Upper lobe of left lung (tissue), 6 donors: ENCODE measurements around the gene SLC17A9. TPM values are rescaled to one million over a fixed set of nuclear protein-coding genes. Genes with fewer than 3 reads are reported as not detected.

Experiments used
- ATAC-seq, 2 donors: fragments of 200-7000 bp; cut with Tn5 transposase; one replicate each; pipeline ENCODE4 v1.9.1; 2022; ENCODE audit warnings: mild to moderate bottlenecking in 2 of 2, moderate library complexity in 2 of 2; ENCODE audit not compliant: low FRiP score in 2 of 2
- DNase-seq, 2 donors: peaks; one replicate each; pipeline ENCODE4 v3.0.0-alpha.2; 2019 to 2020
- H3K27ac ChIP-seq, 4 donors: fragments of 200-600 bp; sonication (generic); one replicate each; pipeline ENCODE4 v1.5.1; 2016 to 2019
- H3K27me3 ChIP-seq, 4 donors: fragments of 200-600 bp; sonication (generic); one replicate each; pipeline ENCODE4 v1.5.1; 2017 to 2019
- H3K36me3 ChIP-seq, 4 donors: fragments of 200-600 bp; sonication (generic); one replicate each; pipeline ENCODE4 v1.5.1; 2016 to 2019
- H3K4me1 ChIP-seq, 4 donors: fragments of 200-600 bp; sonication (generic); one replicate each; pipeline ENCODE4 v1.5.1; 2018 to 2019
- H3K4me3 ChIP-seq, 4 donors: fragments of 200-600 bp; sonication (generic); one replicate each; pipeline ENCODE4 v1.5.1; 2017 to 2019; ENCODE audit warnings: mild to moderate bottlenecking in 2 of 4, moderate library complexity in 1 of 4
- H3K9me3 ChIP-seq, 4 donors: fragments of 200-600 bp; sonication (generic); one replicate each; pipeline ENCODE4 v1.5.1; 2018 to 2019
- CTCF ChIP-seq, 6 experiments: fragments of 450-650 bp in 4 of 6; fragments of 200-600 bp in 2 of 6; sonication (generic) in 2 of 6; IDR thresholded peaks; one replicate each; pipeline ENCODE4 v1.5.1; 2016 to 2019; ENCODE audit warnings: antibody characterized with exemption in 6 of 6
- EP300 ChIP-seq, 4 donors: sonication (generic); formaldehyde crosslinking; IDR thresholded peaks; one replicate each; pipeline ENCODE4 v1.5.1; 2017; ENCODE audit warnings: antibody characterized with exemption in 4 of 4, control low read depth in 2 of 4
- POLR2A ChIP-seq, 4 donors: fragments of 450-650 bp; IDR thresholded peaks; one replicate each; pipeline ENCODE4 v1.5.1; 2016 to 2017; ENCODE audit warnings: antibody characterized with exemption in 4 of 4, mild to moderate bottlenecking in 2 of 4
- POLR2AphosphoS5 ChIP-seq, 2 donors: sonication (generic); formaldehyde crosslinking; IDR thresholded peaks; one replicate each; pipeline ENCODE4 v1.5.1; 2017; ENCODE audit warnings: antibody characterized with exemption in 2 of 2
- WGBS, 2 donors: methylation state at CpG; one replicate each; pipeline ENCODE4 v1.1.5; 2017 to 2018; 5-methylcytosine and 5-hydroxymethylcytosine counted together
- total RNA-seq, 6 donors: library from RNA; depleted of rRNA in 4 of 6; stranded (reverse); fragments of >200 nt in 4 of 6; gene quantifications; one replicate each; pipeline versions ENCODE4 v1.1.0 to v1.2.1, GENCODE V29; 2016 to 2021
- donor health status: DM: no; HTN: no; CAD: no; lungs with moderate emphysema.
- donor health status: DM: no; HTN: yes; CAD: no; lungs with severe emphysema.

Gene SLC17A9
- total RNA-seq, 6 donors from 2014 or later = 3.8 to 18.5 (median 14.4) TPM

DNA sequence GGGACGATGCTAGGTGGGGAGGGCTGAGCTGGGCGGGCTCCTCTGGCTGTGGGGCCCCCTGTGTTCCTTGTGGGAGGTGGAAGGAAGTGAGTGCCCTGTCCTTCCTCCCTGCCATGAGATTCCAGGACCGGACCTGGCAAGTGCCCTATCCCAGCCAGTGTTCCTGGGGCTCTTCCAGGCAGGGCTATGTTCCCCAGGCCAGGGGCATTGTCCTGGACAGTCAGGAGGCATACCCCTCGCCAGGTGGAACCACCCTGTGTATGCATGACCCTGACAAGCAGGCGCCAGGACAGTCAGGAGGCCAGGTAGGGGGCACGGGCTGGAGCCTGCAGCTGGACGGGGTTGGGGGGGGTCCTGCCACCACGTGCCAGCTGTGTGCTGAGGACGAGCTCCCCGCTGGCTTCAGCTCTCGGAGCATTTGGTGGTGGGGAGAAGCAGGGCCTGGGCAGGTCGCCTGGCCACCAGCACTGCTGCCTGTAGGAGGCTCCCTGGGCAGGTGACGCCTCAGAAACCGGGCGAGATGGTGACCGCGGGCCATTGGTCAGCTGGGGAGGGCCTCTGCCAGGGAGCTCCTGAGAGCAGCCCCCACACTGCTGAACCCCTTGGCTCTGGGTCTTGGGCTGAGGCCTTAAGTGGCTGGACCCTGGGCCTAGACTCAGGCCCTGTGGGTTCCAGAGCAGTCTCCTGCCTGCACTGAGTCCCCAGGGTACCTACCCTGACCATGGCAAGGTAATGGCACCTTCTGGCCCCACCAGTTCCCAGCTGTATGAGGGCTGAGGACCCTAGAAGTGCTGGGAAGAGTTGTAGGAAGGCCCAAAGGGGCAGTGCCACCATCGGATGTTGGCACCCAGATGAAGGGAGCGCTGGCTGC, 694 bp downstream of the SLC17A9 start:
- peaks cover 0 to 24% (median 14%) of the 10 kb centered on the region in 4 donors for H3K36me3 ChIP-seq
- no peaks in the 10 kb centered on the region for H3K27me3 ChIP-seq
- H3K4me1 ChIP-seq = peaks cover 26 to 45% (median 31%) of the 10 kb centered on the region in 4 donors
- TF ChIP-seq EP300 (IDR thresholded peaks at IDR 0.05) = no peak
- TF ChIP-seq POLR2AphosphoS5 (IDR thresholded peaks at IDR 0.05) = no peak
- TF ChIP-seq POLR2A (IDR thresholded peaks at IDR 0.05) = no peak
- TF ChIP-seq CTCF (IDR thresholded peaks at IDR 0.05) = no peak
- peak overlapping the region; percentile 77 to 87 (median 85) for H3K27ac ChIP-seq
- DNase-seq (peak in 1 of 2 donors; percentile 75), ATAC-seq (peak in 1 of 2 donors; percentile 9)
- peak overlapping the region in 3 of 4 donors; percentile 36 to 52 (median 41) for H3K4me3 ChIP-seq
- 36 to 58% methylated on average over 5 to 19 of the region's 19 CpGs for WGBS, 2 donors
- H3K9me3 ChIP-seq = no peaks in the 10 kb centered on the region

DNA sequence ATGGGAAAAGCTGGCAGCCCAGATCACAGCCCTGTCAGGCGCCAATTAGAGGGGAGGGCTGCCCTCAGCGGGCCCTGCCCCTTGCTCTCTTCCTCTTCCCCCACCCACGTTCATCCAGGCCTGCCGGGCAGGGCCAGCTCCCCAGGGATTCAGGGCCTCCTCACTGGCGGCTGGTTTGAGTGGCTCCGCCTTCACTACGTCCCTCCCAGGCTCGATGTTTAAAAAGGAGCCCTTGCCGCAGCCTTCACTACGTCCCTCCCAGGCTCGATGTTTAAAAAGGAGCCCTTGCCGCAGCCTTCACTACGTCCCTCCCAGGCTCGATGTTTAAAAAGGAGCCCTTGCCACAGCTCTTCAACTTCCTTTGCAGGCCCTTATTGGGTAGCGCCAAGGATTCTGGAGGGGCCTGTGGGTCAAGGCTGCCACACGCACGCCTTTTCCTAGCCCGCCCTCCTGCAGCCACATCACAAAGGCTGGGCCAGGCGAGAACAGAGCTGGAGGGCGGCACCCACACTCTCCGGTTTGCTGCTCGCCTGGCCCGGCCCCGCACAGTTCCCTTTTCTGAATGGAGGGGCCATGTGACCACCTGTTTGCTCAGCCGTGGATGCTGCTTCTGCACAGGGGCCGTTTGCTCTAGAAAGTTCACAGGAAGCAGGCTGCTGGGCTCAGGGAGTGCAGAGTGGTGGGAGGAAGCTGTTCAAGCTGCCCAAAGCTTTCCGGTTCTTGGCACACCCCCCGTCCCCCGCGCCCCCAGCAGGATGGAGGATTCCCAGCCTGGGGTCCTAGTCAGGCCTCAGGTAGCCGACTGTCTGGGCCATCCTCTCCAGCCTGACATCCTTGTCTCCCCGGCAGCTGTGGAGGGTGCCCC, 1.6 kb downstream of the SLC17A9 start:
- Histone ChIP-seq H3K4me1 (peaks cover 26 to 45% (median 31%) of the 10 kb centered on the region in 4 donors), H3K4me3 (peak overlapping the region in 3 of 4 donors; percentile 36 to 52 (median 41)), H3K9me3 (no peaks in the 10 kb centered on the region), H3K27ac (peak overlapping the region; percentile 77 to 87 (median 85)), H3K36me3 (peaks cover 0 to 17% (median 10%) of the 10 kb centered on the region in 4 donors), H3K27me3 (no peaks in the 10 kb centered on the region)
- peak; percentile 85 to 88 for DNase-seq
- TF ChIP-seq EP300 (IDR thresholded peaks at IDR 0.05) = no peak
- no peak for TF ChIP-seq CTCF (IDR thresholded peaks at IDR 0.05)
- TF ChIP-seq POLR2A (IDR thresholded peaks at IDR 0.05) = peak in 1 of 4 donors; percentile 36
- TF ChIP-seq POLR2AphosphoS5 (IDR thresholded peaks at IDR 0.05) = peak in 1 of 2 donors; percentile 33
- peak; percentile 85 to 89 for ATAC-seq
- 4 to 7% methylated on average over 22 to 32 of the region's 32 CpGs for WGBS, 2 donors

- ATAC-seq (no peak), DNase-seq (peak in 1 of 2 donors; percentile 37)
- Histone ChIP-seq H3K36me3 (no peaks in the 10 kb centered on the region), H3K4me1 (peaks cover 26 to 45% (median 31%) of the 10 kb centered on the region in 4 donors), H3K9me3 (no peaks in the 10 kb centered on the region), H3K27me3 (no peaks in the 10 kb centered on the region), H3K4me3 (no peak overlapping the region), H3K27ac (no peak overlapping the region)
- 68 to 72% methylated on average over 14 to 23 of the region's 23 CpGs for WGBS, 2 donors
- no peak for TF ChIP-seq POLR2A (IDR thresholded peaks at IDR 0.05)
- TF ChIP-seq EP300 (IDR thresholded peaks at IDR 0.05) = no peak
- no peak for TF ChIP-seq POLR2AphosphoS5 (IDR thresholded peaks at IDR 0.05)
- no peak for TF ChIP-seq CTCF (IDR thresholded peaks at IDR 0.05)
Observed at GRCh38 chr20:62955519-62956386, 3.2 kb downstream of the SLC17A9 start.

GRCh38 chr20:62956387-62957135, 4.1 kb downstream of the SLC17A9 start:
- H3K4me1 ChIP-seq = peaks cover 26 to 44% (median 31%) of the 10 kb centered on the region in 4 donors
- DNase-seq (peak in 1 of 2 donors; percentile 63), ATAC-seq (no peak)
- WGBS, 2 donors = 90 to 95% methylated on average over 11 to 24 of the region's 25 CpGs
- no peak overlapping the region for H3K4me3 ChIP-seq
- no peaks in the 10 kb centered on the region for H3K36me3 ChIP-seq
- H3K27me3 ChIP-seq = no peaks in the 10 kb centered on the region
- H3K27ac ChIP-seq = no peak overlapping the region
- TF ChIP-seq POLR2AphosphoS5 (IDR thresholded peaks at IDR 0.05) = no peak
- TF ChIP-seq EP300 (IDR thresholded peaks at IDR 0.05) = no peak
- TF ChIP-seq CTCF (IDR thresholded peaks at IDR 0.05) = no peak
- no peak for TF ChIP-seq POLR2A (IDR thresholded peaks at IDR 0.05)
- H3K9me3 ChIP-seq = no peaks in the 10 kb centered on the region
